ENCODE results near the gene FAM110A.

Gene FAM110A

GRCh38 chr20:853406-853996, 20.0 kb downstream of the FAM110A start:
- Histone ChIP-seq H3K4me3 (ENCODE audit: low read length) (no peak overlapping the region), H3K36me3 (ENCODE audit: control insufficient read depth, insufficient read depth, low read length) (no peaks in the 10 kb centered on the region), H3K27me3 (ENCODE audit: control insufficient read depth, insufficient read depth, low read length) (no peaks in the 10 kb centered on the region), H3K9me3 (ENCODE audit: control insufficient read depth, insufficient read depth, low read length) (no peaks in the 10 kb centered on the region), H3K27ac (ENCODE audit: low read length) (no peak overlapping the region), H3K4me1 (ENCODE audit: control insufficient read depth, insufficient read depth, low read length) (no peaks in the 10 kb centered on the region)
- WGBS (ENCODE audit: insufficient coverage, insufficient read length), result no CpG with 5 or more reads among the region's 4 CpGs
- no peak for DNase-seq (ENCODE audit: low read depth, low spot score)

- H3K27me3 ChIP-seq (ENCODE audit: control insufficient read depth, insufficient read depth, low read length), result no peaks in the 10 kb centered on the region
- no peak overlapping the region for H3K4me3 ChIP-seq (ENCODE audit: low read length)
- H3K9me3 ChIP-seq (ENCODE audit: control insufficient read depth, insufficient read depth, low read length), result no peaks in the 10 kb centered on the region
- no peaks in the 10 kb centered on the region for H3K36me3 ChIP-seq (ENCODE audit: control insufficient read depth, insufficient read depth, low read length)
- no peak for DNase-seq (ENCODE audit: low read depth, low spot score)
- no peak overlapping the region for H3K27ac ChIP-seq (ENCODE audit: low read length)
- H3K4me1 ChIP-seq (ENCODE audit: control insufficient read depth, insufficient read depth, low read length), result no peaks in the 10 kb centered on the region
- WGBS (ENCODE audit: insufficient coverage, insufficient read length), result no CpG with 5 or more reads among the region's 6 CpGs
These were observed 21.1 kb downstream of the FAM110A start for GRCh38 chr20:854601-855000.

DNA sequence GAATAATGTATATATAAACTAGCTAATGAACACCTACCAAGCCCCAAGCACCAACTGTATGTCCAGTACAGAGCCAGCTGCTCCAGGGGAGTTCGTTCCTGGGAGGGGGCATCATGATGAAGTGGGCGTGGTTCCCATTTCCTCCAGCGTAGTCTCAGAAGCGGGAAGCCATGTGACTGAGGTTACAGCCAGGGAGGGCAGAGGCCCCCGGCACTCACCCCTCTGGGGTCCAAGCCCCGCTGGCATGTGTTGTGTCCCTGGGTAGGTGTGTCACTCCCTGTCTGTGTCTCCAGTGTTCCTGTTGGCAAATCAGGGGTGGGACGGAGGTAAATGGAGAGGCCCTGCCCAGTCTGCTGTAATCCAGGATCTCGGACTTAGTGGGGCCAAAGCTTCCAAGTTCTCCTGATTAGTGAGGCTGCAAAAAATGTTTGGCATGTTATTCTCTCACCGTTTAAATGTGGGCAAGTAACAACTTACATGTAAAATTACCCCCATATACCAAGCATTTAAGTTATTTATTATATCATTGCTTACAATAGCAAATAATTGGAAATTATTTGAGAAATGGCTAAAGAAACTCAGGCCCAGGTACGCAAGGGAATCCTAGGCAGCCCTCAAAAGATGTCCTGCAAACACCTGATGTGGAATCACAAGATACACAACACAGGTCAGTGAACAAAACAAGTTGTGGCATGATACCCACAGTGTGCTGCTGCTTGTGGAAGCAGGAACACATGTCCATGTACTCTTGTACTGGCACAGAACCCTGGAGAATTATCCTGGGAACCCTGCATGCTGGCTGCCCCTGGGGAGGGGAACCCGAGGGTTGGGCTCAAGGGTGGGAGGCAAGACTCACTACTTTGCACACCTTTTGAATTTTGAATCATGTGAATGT, 22.2 kb downstream of the FAM110A start:
- Histone ChIP-seq H3K27me3 (ENCODE audit: control insufficient read depth, insufficient read depth, low read length) (no peaks in the 10 kb centered on the region), H3K4me3 (ENCODE audit: low read length) (no peak overlapping the region), H3K4me1 (ENCODE audit: control insufficient read depth, insufficient read depth, low read length) (no peaks in the 10 kb centered on the region), H3K27ac (ENCODE audit: low read length) (no peak overlapping the region), H3K36me3 (ENCODE audit: control insufficient read depth, insufficient read depth, low read length) (no peaks in the 10 kb centered on the region), H3K9me3 (ENCODE audit: control insufficient read depth, insufficient read depth, low read length) (no peaks in the 10 kb centered on the region)
- DNase-seq (ENCODE audit: low read depth, low spot score), result no peak
- no CpG with 5 or more reads among the region's 11 CpGs for WGBS (ENCODE audit: insufficient coverage, insufficient read length)

GRCh38 chr20:856361-856775, 22.9 kb downstream of the FAM110A start:
- no peak for DNase-seq (ENCODE audit: low read depth, low spot score)
- Histone ChIP-seq H3K4me3 (ENCODE audit: low read length) (no peak overlapping the region), H3K4me1 (ENCODE audit: control insufficient read depth, insufficient read depth, low read length) (no peaks in the 10 kb centered on the region), H3K9me3 (ENCODE audit: control insufficient read depth, insufficient read depth, low read length) (no peaks in the 10 kb centered on the region), H3K36me3 (ENCODE audit: control insufficient read depth, insufficient read depth, low read length) (no peaks in the 10 kb centered on the region), H3K27ac (ENCODE audit: low read length) (no peak overlapping the region), H3K27me3 (ENCODE audit: control insufficient read depth, insufficient read depth, low read length) (no peaks in the 10 kb centered on the region)
- WGBS (ENCODE audit: insufficient coverage, insufficient read length), result no CpG with 5 or more reads among the region's 12 CpGs

DNA sequence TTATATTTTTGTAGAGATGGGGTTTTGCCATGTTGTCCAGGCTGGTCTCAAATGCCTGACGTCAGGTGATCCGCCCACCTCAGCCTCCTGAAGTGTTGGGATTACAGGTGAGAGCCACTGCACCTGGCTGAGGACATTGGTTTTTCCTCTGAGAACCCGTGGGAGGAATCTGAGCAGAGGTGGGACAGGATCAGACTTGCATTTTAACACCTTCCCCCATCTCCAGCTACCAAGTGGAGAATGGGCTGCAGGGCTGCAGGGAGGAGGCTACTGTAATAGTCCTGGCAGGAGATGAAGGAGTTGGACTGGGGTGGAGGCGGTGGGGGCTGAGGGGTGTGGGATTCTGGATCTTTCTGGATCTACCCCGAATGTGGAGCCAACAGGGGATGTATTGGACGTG, 24.5 kb downstream of the FAM110A start:
- Histone ChIP-seq H3K27ac (ENCODE audit: low read length) (no peak overlapping the region), H3K27me3 (ENCODE audit: control insufficient read depth, insufficient read depth, low read length) (no peaks in the 10 kb centered on the region), H3K4me3 (ENCODE audit: low read length) (no peak overlapping the region), H3K36me3 (ENCODE audit: control insufficient read depth, insufficient read depth, low read length) (no peaks in the 10 kb centered on the region), H3K4me1 (ENCODE audit: control insufficient read depth, insufficient read depth, low read length) (no peaks in the 10 kb centered on the region), H3K9me3 (ENCODE audit: control insufficient read depth, insufficient read depth, low read length) (no peaks in the 10 kb centered on the region)
- no CpG with 5 or more reads among the region's 6 CpGs for WGBS (ENCODE audit: insufficient coverage, insufficient read length)
- DNase-seq (ENCODE audit: low read depth, low spot score), result no peak

- no peak for DNase-seq (ENCODE audit: low read depth, low spot score)
- Histone ChIP-seq H3K27ac (ENCODE audit: low read length) (no peak overlapping the region), H3K4me1 (ENCODE audit: control insufficient read depth, insufficient read depth, low read length) (no peaks in the 10 kb centered on the region), H3K9me3 (ENCODE audit: control insufficient read depth, insufficient read depth, low read length) (no peaks in the 10 kb centered on the region), H3K36me3 (ENCODE audit: control insufficient read depth, insufficient read depth, low read length) (no peaks in the 10 kb centered on the region), H3K4me3 (ENCODE audit: low read length) (no peak overlapping the region), H3K27me3 (ENCODE audit: control insufficient read depth, insufficient read depth, low read length) (no peaks in the 10 kb centered on the region)
- WGBS (ENCODE audit: insufficient coverage, insufficient read length), result no CpG with 5 or more reads among the region's 3 CpGs
These were observed 26.3 kb downstream of the FAM110A start for GRCh38 chr20:859751-860231.

GRCh38 chr20:860891-861290, 27.4 kb downstream of the FAM110A start:
- H3K4me3 ChIP-seq (ENCODE audit: low read length), result no peak overlapping the region
- no peaks in the 10 kb centered on the region for H3K36me3 ChIP-seq (ENCODE audit: control insufficient read depth, insufficient read depth, low read length)
- no CpG with 5 or more reads among the region's 2 CpGs for WGBS (ENCODE audit: insufficient coverage, insufficient read length)
- DNase-seq (ENCODE audit: low read depth, low spot score), result no peak
- no peaks in the 10 kb centered on the region for H3K9me3 ChIP-seq (ENCODE audit: control insufficient read depth, insufficient read depth, low read length)
- H3K4me1 ChIP-seq (ENCODE audit: control insufficient read depth, insufficient read depth, low read length), result no peaks in the 10 kb centered on the region
- no peaks in the 10 kb centered on the region for H3K27me3 ChIP-seq (ENCODE audit: control insufficient read depth, insufficient read depth, low read length)
- H3K27ac ChIP-seq (ENCODE audit: low read length), result no peak overlapping the region

- Histone ChIP-seq H3K27me3 (ENCODE audit: control insufficient read depth, insufficient read depth, low read length) (no peaks in the 10 kb centered on the region), H3K4me1 (ENCODE audit: control insufficient read depth, insufficient read depth, low read length) (no peaks in the 10 kb centered on the region)
These were observed 31.9 kb downstream of the FAM110A start for GRCh38 chr20:865440-865839.

GRCh38 chr20:868279-868678, 34.8 kb downstream of the FAM110A start:
- H3K4me3 ChIP-seq (ENCODE audit: low read length), result no peak overlapping the region
- DNase-seq (ENCODE audit: low read depth, low spot score), result no peak
- no peak overlapping the region for H3K27ac ChIP-seq (ENCODE audit: low read length)
- no peaks in the 10 kb centered on the region for H3K9me3 ChIP-seq (ENCODE audit: control insufficient read depth, insufficient read depth, low read length)
- no CpG with 5 or more reads among the region's 9 CpGs for WGBS (ENCODE audit: insufficient coverage, insufficient read length)
- H3K27me3 ChIP-seq (ENCODE audit: control insufficient read depth, insufficient read depth, low read length), result no peaks in the 10 kb centered on the region
- no peaks in the 10 kb centered on the region for H3K36me3 ChIP-seq (ENCODE audit: control insufficient read depth, insufficient read depth, low read length)
- H3K4me1 ChIP-seq (ENCODE audit: control insufficient read depth, insufficient read depth, low read length), result no peaks in the 10 kb centered on the region

More at GRCh38 chr20:865440-865839, 31.9 kb downstream of the FAM110A start:
- no peak overlapping the region for H3K4me3 ChIP-seq (ENCODE audit: low read length)
- H3K27ac ChIP-seq (ENCODE audit: low read length), result no peak overlapping the region
- no peaks in the 10 kb centered on the region for H3K9me3 ChIP-seq (ENCODE audit: control insufficient read depth, insufficient read depth, low read length)
- no peaks in the 10 kb centered on the region for H3K36me3 ChIP-seq (ENCODE audit: control insufficient read depth, insufficient read depth, low read length)
- WGBS (ENCODE audit: insufficient coverage, insufficient read length), result no CpG with 5 or more reads among the region's 1 CpG
- no peak for DNase-seq (ENCODE audit: low read depth, low spot score)

DNA sequence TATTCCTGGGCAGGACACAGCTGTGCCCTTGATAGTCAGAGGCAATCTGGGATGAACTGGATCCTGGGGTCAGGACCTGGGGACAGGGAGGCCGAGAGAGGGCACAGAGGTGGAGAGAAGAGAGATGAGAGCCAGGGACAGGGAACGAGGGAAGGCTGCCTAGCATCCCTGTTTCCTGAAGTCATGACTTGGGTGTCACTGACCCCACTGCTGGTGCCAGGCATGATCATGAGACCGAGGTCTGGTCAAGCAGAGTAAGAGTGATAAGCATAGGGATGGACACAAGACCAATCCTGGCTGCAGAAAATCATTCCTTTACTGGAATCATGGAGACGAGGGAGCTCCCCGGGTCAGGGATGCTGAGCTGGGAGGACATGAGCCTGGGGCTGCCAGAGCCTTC, 36.1 kb downstream of the FAM110A start:
- Histone ChIP-seq H3K36me3 (ENCODE audit: control insufficient read depth, insufficient read depth, low read length) (no peaks in the 10 kb centered on the region), H3K4me1 (ENCODE audit: control insufficient read depth, insufficient read depth, low read length) (no peaks in the 10 kb centered on the region), H3K27me3 (ENCODE audit: control insufficient read depth, insufficient read depth, low read length) (no peaks in the 10 kb centered on the region), H3K27ac (ENCODE audit: low read length) (no peak overlapping the region), H3K9me3 (ENCODE audit: control insufficient read depth, insufficient read depth, low read length) (no peaks in the 10 kb centered on the region), H3K4me3 (ENCODE audit: low read length) (no peak overlapping the region)
- DNase-seq (ENCODE audit: low read depth, low spot score), result no peak
- no CpG with 5 or more reads among the region's 5 CpGs for WGBS (ENCODE audit: insufficient coverage, insufficient read length)

All from iPS DF 6.9 (cell line).